Ishikawa (cell line): ENCODE data around the gene SF3A1.

Experiments used
- CEBPB ChIP-seq: IDR thresholded peaks from 2 replicates; pipeline ENCODE4 v1.6.1; 2012
- EGR1 ChIP-seq: IDR thresholded peaks from 2 replicates; pipeline ENCODE4 v1.6.1; 2012
- EP300 ChIP-seq: IDR thresholded peaks from 2 replicates; pipeline ENCODE4 v1.6.1; 2012; ENCODE audit warnings: borderline replicate concordance
- FOXM1 ChIP-seq: IDR thresholded peaks from 2 replicates; pipeline ENCODE4 v1.6.1; 2012; ENCODE audit warnings: low read depth, borderline replicate concordance
- MAX ChIP-seq: IDR thresholded peaks from 2 replicates; pipeline ENCODE4 v1.6.1; 2012
- NFIC ChIP-seq: IDR thresholded peaks from 2 replicates; pipeline ENCODE4 v1.6.1; 2012
- RAD21 ChIP-seq: IDR thresholded peaks from 2 replicates; pipeline ENCODE4 v1.6.1; 2012; ENCODE audit warnings: low read depth
- TAF1 ChIP-seq: IDR thresholded peaks from 2 replicates; pipeline ENCODE4 v1.6.1; 2012; ENCODE audit warnings: low read depth, mild to moderate bottlenecking
- TCF12 ChIP-seq: IDR thresholded peaks from 2 replicates; pipeline ENCODE4 v1.6.1; 2012; ENCODE audit warnings: low read depth
- YY1 ChIP-seq: IDR thresholded peaks from 2 replicates; pipeline ENCODE4 v1.6.1; 2012; ENCODE audit warnings: low read depth
- ZBTB7A ChIP-seq: IDR thresholded peaks from 2 replicates; pipeline ENCODE4 v1.6.1; 2012; ENCODE audit warnings: low read depth
- TF ChIP-seq, protein P1 (sequence below): IDR thresholded peaks from 2 replicates; pipeline ENCODE4 v1.6.1; 2012; ENCODE audit warnings: low read depth, mild to moderate bottlenecking

GRCh38 chr22:30348809-30349208 is 7.9 kb downstream of the SF3A1 start:
- TF ChIP-seq FOXM1, result no peak
- TF ChIP-seq, protein P1, sequence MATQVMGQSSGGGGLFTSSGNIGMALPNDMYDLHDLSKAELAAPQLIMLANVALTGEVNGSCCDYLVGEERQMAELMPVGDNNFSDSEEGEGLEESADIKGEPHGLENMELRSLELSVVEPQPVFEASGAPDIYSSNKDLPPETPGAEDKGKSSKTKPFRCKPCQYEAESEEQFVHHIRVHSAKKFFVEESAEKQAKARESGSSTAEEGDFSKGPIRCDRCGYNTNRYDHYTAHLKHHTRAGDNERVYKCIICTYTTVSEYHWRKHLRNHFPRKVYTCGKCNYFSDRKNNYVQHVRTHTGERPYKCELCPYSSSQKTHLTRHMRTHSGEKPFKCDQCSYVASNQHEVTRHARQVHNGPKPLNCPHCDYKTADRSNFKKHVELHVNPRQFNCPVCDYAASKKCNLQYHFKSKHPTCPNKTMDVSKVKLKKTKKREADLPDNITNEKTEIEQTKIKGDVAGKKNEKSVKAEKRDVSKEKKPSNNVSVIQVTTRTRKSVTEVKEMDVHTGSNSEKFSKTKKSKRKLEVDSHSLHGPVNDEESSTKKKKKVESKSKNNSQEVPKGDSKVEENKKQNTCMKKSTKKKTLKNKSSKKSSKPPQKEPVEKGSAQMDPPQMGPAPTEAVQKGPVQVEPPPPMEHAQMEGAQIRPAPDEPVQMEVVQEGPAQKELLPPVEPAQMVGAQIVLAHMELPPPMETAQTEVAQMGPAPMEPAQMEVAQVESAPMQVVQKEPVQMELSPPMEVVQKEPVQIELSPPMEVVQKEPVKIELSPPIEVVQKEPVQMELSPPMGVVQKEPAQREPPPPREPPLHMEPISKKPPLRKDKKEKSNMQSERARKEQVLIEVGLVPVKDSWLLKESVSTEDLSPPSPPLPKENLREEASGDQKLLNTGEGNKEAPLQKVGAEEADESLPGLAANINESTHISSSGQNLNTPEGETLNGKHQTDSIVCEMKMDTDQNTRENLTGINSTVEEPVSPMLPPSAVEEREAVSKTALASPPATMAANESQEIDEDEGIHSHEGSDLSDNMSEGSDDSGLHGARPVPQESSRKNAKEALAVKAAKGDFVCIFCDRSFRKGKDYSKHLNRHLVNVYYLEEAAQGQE, result no peak
- TF ChIP-seq MAX, result no peak
- no peak for TF ChIP-seq RAD21
- TF ChIP-seq EGR1, result no peak
- no peak for TF ChIP-seq EP300
- TF ChIP-seq NFIC, result no peak
- TF ChIP-seq TAF1, result no peak
- no peak for TF ChIP-seq TCF12
- TF ChIP-seq ZBTB7A, result no peak
- TF ChIP-seq CEBPB, result no peak
- no peak for TF ChIP-seq YY1
